HG03066 (cell line): Measurements from ENCODE around the gene AP5S1.
A peak's percentile ranks its signal among the peaks of the same experiment; 100 is the strongest.

Experiments
- ATAC-seq: cut with Tn5 transposase; IDR thresholded peaks from one replicate; pipeline ENCODE4 v1.9.1; 2021; ENCODE audit warnings: low read depth; ENCODE audit not compliant: unreplicated experiment

The AP5S1 gene

DNA sequence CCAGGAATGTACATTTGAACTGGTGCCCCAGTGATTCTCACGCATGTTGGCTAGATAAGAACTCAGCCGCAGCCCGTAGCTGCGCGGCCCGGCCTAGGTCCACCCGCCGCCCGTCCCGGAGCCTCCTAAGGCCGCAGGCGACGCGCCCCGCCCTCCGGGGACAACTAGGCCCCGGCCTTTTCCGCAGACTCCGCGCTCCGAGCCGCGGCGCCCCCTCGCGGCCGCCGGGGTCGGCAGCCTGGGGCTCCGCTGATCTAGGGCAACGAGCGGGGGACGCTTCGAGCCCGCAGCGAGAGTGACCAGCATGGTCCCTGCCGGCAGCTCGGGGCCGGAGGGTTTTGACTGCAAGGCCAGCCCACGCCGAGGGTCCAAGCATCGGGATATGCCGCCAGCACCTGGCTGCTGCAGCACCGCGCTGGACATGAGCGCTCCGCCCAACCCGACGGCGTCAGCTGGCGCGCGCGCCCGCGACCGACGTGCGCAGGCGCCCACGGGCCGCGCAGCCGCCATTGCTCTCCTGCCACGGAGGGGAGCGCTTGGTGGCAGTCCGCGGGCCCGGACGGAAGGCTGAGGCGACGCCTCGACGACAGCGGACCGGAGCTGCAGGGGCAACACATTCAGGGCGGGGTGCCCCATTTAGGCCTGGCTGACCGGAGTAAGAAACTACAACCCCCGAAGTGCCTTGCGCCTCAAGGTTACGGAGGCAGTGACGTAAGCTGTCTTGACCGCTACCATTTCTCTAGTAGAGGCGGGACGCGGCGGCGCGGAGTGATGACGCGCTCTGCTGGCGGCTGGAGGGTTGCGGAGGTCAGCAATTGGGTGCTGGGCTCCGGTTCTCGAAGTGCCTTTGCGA, at the start of gene AP5S1:
AP5S1 (plus strand) TSS at position 500 of the 853 bp plus-strand sequence. CDS start 1,571 bp downstream, outside the sequence.
- peak; percentile 74 for ATAC-seq

DNA sequence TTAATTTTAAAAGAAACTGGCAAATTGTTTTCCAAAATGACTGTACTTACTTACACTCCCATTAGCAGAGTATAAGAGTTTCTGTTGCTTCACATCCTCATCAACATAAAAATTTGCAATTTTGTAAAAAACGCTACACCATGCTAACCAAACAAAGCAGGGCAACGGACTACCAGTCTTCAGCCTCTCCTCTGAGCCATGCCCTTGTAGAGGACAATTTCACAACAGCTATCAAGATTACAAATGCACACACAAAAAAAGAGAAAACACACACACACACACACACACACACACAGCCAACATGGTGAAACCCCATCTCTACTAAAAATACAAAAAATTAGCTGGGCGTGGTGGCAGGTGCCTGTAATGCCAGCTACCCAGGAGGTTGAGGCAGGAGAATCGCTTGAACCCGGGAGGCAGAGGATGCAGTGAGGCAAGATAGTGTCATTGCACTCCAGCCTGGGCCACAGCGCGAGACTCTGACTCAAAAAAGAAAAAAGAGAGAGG, 48.7 kb upstream of the AP5S1 start:
- ATAC-seq = no peak

GRCh38 chr20:3775457-3776108, 44.8 kb upstream of the AP5S1 start:
- no peak for ATAC-seq

- no peak for ATAC-seq
Observed at GRCh38 chr20:3777381-3777715, 43.0 kb upstream of the AP5S1 start.

- ATAC-seq = no peak
Observed at GRCh38 chr20:3777716-3778629, 42.4 kb upstream of the AP5S1 start.

DNA sequence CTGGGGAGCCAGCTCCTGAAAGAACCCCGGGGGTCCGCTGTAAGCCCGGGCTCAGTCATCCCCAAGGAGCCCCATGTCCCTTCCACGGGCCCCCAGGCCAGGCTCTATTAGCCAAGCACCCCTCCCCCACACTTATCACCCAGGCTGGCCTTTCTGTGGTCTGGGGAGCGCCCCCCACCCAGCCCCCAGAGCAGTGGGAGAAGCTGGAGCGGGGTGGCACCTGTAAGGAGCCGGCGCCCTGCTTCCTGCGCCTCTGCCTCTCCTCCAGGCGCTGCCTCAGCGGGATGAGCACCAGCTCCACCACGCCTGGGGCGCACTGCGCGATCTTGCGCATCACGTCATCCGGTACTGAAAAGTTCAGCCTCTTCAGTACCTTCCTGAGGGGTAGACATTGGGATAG, 41.4 kb upstream of the AP5S1 start:
- no peak for ATAC-seq

DNA sequence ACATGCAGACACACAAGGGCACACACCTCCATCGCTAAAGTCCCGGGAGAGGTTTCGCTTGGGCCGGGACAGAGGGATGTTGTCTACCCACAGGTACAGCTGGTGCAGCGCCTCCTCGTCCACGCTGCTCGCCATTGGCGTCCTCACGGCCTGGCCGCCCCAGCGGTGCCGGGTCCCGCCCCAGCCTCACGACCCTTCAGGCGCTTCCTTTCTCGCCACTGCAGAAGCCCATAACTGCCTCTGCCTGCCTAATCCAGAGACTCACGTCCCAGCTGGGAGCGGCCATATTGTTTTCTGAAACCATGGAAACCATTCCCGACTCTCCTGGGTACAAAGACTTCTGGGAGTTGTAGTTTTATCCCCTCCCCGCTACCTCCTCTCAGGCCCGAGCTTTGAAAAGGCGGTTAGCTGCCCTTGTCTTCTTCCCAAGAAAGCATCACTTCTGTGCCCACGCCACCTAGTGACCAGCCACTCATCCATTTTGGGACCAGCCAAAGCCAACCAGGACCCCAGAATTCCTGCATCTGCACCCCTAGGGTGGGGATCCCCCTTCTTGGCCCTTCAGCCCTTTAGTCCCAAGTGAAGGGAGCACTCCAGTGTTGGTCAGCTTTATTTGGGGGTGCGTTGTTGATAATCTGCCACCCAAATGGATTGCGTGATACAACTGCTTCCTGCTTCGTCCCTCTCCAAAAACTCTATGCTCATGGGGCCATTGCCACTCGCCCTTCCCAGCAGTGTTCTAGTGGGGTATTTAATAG, 39.0 kb upstream of the AP5S1 start, which contains the start of gene SPEF1:
SPEF1 (minus strand) TSS at position 296 of the 758 bp plus-strand sequence; CDS start at position 135, 161 bp downstream.
- peak; percentile 79 for ATAC-seq

DNA sequence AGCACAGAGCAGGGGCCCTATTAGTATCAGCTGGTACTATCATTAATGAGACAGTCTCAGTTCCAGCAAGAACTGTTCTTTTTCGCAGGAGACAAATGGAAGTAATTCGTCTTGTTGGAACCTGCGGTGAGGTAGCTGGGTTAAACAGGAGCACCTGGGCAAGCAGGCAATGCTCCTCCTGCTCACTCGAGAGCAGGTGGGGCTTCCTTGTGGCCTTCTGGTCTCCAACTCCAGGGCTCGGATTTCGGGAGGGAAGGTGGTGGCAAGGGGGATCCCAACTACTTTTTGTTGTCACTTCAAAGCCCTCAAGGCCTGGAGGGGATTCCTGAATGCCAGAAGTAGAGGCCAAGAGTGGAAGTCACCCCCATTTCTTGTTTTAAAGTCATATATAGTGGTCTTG, 37.8 kb upstream of the AP5S1 start:
- ATAC-seq = no peak

GRCh38 chr20:3783068-3783489, 37.3 kb upstream of the AP5S1 start:
- no peak for ATAC-seq

DNA sequence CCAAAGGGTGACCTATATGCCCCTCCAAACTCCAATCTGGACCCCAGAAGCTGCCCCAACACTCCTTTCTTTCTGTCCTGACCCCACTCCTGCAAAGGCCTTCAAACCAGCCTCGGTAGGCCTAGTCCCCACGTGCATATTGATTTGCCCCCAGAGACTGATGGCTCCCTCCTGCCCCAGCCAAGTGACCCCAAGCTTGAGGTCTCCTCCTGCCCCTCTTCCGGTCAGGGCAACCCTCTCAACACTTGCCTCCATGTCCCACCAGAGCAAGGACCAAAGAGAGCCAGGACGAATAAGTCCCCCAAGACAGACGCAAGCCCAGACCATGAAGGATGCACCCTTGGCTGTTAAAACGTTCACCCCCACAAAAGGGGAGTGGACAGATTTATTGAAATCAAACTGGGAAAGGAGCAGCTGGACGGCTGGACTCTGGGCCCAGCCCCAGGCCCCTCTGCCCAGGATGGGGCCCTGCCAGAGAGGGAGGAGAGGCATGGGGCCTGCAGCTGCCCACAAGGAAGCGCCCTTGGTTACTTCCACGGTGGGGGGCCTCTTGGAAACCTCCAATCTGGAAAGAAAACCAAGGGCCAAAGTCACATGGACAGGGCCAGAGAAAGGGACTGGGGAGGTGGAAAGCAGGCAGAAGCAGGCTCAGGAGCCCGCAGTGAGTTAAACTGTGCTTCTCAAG, 36.7 kb upstream of the AP5S1 start:
- ATAC-seq = no peak

DNA sequence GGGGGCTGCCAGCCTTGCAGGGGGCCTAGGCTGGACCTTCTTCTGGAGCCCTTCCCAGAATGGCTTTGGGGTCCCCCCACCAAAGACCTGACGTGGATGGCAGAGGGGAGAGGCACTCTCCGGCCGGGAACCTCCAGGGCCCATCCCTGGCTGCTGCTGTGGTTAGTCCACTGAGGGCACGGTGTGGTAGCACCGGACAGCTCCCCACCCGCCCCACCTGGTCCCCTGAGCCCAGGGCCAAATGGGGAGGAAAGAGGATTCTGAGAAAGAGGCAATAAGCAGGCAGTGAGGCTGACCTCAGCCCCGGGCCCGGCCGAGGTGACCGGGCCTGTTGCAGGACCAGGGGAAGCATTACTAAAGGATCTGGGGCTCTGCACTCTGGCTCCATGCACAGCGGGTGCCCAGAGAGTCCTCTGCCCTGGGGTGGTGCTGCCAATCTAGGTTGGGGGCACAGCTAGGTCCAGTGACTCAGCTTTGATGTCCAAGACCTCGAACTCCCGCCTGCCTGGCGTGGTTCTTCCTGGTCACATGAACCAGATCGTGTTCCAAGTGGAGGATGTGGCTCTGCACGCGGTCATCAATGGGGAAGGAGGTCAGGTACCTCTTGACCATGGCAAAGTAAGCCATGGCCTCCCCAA, 36.0 kb upstream of the AP5S1 start:
- no peak for ATAC-seq

DNA sequence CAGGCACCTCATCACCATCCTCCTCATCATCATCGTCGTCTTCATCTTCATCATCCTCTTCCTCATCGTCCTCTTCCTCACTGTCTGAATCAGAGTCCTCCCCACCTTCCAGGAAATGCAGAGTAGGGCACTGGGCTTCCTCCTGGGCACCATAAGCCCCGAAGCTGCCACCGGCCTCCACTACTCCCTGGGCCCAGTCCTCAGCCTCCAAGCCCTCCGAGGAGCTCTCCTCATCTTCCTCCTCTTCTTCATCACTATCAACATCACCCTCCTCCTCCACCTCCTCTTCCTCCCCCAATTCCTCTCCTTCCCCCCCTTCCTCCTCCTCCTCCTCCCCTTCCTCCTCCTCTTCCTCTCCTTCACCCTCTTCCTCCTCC, 35.5 kb upstream of the AP5S1 start:
- ATAC-seq = no peak

DNA sequence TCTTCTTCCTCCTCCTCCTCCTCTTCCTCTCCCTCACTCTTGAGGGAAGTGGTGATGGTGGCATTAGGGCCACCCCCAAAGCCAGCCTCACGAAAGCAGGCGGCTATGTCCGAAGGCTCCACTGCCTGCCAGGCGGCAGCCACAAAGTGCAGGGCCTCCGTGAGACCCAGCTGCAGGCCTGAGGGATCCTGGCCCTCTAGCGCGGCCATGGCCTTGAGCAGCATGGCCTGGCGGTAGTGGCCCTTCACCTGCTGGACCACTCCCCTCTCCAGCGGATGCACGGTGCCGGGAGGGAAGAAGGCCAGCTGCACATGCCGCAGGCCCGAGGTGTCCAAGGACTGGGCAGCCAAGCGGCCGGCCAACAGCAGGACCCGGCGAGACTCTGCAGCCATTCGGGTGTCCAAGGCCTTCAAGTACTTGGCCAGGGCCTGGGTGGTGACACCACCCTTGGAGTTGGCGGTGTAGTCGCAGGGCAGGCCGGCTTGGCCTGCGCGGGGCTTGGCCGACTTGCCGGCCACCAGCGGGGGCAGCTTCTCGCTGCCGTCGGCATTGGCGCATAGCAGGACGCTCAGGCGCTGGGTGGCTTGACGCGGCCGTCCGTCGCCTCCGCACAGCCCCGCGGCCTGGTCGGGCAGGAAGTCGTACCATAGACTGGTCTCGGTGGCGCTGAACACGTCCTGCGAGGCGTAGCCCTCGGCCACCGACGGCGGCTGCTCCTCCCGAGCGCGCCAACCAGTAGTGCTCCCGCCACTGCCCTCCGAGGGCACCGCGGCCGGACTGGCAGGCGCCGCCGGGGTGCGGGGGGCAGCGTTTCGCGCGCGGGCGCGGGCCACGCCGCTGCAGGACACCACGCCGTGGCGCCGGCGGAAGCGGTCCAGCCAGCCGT, 34.9 kb upstream of the AP5S1 start:
- no peak for ATAC-seq

GRCh38 chr20:3786126-3786484, 34.2 kb upstream of the AP5S1 start:
- ATAC-seq = no peak

- peak; percentile 71 for ATAC-seq
Observed at GRCh38 chr20:3786665-3787323, 33.6 kb upstream of the AP5S1 start, which contains the start of gene CENPB. Gene CENPB (minus strand): TSS chr20:3786740. CDS start chr20:3786483, 257 bp downstream.

DNA sequence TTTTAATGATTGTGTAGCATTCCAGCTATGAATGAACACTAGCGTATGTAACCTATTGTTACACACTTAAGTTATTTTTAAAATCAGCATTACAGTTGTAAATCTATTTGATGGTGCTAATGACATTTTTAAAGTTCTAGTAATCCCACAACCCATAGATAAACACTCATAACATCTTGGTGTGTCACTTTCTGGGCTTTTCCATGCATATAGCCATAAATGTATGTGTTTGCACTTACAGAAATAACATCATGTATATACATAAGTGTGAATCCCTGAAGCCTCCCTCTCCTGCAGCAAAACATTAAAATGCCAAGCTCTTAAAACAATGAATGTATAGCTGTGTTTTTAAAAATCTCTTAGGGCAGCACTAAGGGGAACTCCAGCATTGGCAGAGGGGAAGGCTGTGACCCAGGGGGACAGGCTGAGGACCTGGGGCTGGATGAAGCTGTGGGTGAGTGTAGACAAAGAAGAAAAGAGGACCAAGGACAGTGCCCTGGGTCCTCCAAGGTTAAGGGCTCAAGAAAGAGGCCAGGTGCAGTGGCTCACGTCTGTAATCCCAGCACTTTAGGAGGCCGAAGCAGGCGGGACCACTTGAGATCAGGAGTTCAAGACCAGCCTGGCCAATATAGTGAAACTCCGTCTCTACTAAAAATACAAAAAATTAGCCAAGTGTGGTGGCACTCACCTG, 32.9 kb upstream of the AP5S1 start:
- no peak for ATAC-seq

GRCh38 chr20:3788685-3789155, 31.6 kb upstream of the AP5S1 start:
- ATAC-seq = no peak
